ENCODE data around the gene CXXC1.

The CXXC1 gene

DNA sequence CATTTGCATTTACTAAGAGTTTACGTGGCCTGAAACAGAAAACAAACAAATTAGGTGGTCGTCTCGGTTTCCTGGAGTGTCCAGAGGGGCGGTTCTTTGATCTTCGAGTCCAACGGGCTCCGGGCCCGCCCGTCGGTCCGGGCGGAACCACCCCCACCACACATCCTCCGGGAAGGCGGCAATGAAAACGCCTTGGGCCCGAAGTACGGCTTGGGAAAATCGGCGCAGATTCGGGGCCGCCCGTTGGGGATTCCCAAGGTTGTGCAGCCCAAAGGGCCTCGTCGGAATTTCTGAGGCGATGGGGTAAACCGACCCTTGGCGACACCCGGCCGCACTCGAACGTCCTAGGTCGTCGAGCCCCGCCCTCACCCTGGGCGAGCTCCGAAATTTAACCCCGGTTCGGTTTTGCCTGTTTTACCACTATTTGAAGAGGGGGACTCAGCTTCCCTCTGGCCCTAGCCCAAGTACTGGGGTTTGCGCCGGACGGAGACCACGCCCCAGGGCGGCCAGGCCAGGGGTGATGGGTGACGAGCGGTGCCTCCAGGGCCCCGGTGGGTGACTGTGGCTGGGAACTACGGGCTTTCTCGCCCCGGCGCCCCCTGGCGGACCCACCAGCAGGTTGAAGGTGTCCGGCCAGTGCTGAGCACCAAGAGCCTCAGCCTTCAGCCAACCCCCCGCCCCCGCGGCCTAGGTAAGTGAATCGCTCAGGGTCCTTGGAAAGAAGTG, 19.3 kb downstream of the CXXC1 start:
- Histone ChIP-seq H3K36me3 (ENCODE audit: insufficient read depth) (peaks cover 11% of the 10 kb centered on the region; the same call in 1 of the 2 replicates), H2AFZ (ENCODE audit: low read depth) (peak overlapping the region; percentile 1; the same call in 1 of the 2 replicates), H4K20me1 (ENCODE audit: insufficient read depth) (peaks cover 4% of the 10 kb centered on the region; the same call in 1 of the 2 replicates), H3K9ac (peak overlapping the region; percentile 6; the same call in 1 of the 2 replicates), H3K4me3 (IDR thresholded peaks at IDR 0.05; ENCODE audit: insufficient read depth, low read depth, low read length) (no peak overlapping the region), H3K27me3 (ENCODE audit: insufficient read depth, low read depth) (no peaks in the 10 kb centered on the region), H3K79me2 (ENCODE audit: insufficient read depth, low read depth) (no peaks in the 10 kb centered on the region), H3K4me1 (ENCODE audit: low read depth, poor library complexity, severe bottlenecking) (peaks cover 13% of the 10 kb centered on the region), H3K4me2 (peak overlapping the region; percentile 75; the same call in 1 of the 2 replicates), H3K27ac (peak overlapping the region; percentile 6; the same call in 1 of the 2 replicates)
- peak; percentile 70 for TF ChIP-seq CTCF (conservative IDR thresholded peaks at IDR 0.05; ENCODE audit: low read depth, low read length)

DNA sequence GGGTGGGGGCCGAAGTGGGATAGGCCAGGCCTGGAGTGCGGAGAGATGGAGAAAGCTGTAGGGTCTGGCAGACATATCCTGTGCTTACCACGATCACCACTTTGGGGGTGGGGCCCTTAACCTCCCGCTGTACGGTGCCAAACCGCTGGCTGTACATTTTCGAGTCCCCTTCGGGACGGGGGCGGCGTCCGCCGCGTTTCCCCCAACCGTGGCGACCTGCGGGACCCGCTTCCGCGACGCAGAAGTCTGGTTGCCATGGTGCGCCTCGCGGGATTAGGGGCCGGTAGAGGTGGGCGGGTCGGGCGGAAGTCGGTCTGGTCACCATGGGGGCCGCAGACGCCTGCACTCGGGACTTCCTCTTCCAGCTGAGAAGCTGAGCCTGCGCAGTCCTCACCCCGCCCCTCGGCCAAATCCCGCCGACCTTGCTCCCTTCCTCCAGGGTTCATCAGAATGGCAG, 21.2 kb downstream of the CXXC1 start, which contains the start of gene CFAP53:
Gene CFAP53, minus strand, starts transcription at position 248 of the 457 bp plus-strand sequence. Its CDS starts 91 bp downstream, at position 157.
- no peaks in the 10 kb centered on the region for H3K79me2 ChIP-seq (ENCODE audit: insufficient read depth, low read depth)
- no peak within 1 kb of the TSS for H3K27ac ChIP-seq
- H3K4me2 ChIP-seq, result peak within 1 kb of the TSS; percentile 75
- no peak for TF ChIP-seq CTCF (conservative IDR thresholded peaks at IDR 0.05; ENCODE audit: low read depth, low read length)
- no peak within 1 kb of the TSS for H3K9ac ChIP-seq
- H3K4me3 ChIP-seq (IDR thresholded peaks at IDR 0.05; ENCODE audit: insufficient read depth, low read depth, low read length), result no peak within 1 kb of the TSS
- peaks cover 13% of the 10 kb centered on the region for H3K4me1 ChIP-seq (ENCODE audit: low read depth, poor library complexity, severe bottlenecking)
- peaks cover 4% of the 10 kb centered on the region; the same call in 1 of the 2 replicates for H4K20me1 ChIP-seq (ENCODE audit: insufficient read depth)
- H3K36me3 ChIP-seq (ENCODE audit: insufficient read depth), result peaks cover 11% of the 10 kb centered on the region; the same call in 1 of the 2 replicates
- peak within 1 kb of the TSS; percentile 63 for H2AFZ ChIP-seq (ENCODE audit: low read depth)
- H3K27me3 ChIP-seq (ENCODE audit: insufficient read depth, low read depth), result no peaks in the 10 kb centered on the region

- H3K79me2 ChIP-seq (ENCODE audit: insufficient read depth, low read depth), result no peaks in the 10 kb centered on the region
- peaks cover 13% of the 10 kb centered on the region for H3K4me1 ChIP-seq (ENCODE audit: low read depth, poor library complexity, severe bottlenecking)
- TF ChIP-seq CTCF (conservative IDR thresholded peaks at IDR 0.05; ENCODE audit: low read depth, low read length), result no peak
Measured at GRCh38 chr18:50262977-50263376, 24.5 kb downstream of the CXXC1 start.

GRCh38 chr18:50250935-50251334, 36.6 kb downstream of the CXXC1 start:
- Histone ChIP-seq H2AFZ (ENCODE audit: low read depth) (no peak overlapping the region), H3K4me3 (IDR thresholded peaks at IDR 0.05; ENCODE audit: insufficient read depth, low read depth, low read length) (no peak overlapping the region)

More at GRCh38 chr18:50262977-50263376, 24.5 kb downstream of the CXXC1 start:
- Histone ChIP-seq H3K27ac (no peak overlapping the region), H4K20me1 (ENCODE audit: insufficient read depth) (no peaks in the 10 kb centered on the region), H2AFZ (ENCODE audit: low read depth) (no peak overlapping the region), H3K4me2 (no peak overlapping the region), H3K4me3 (IDR thresholded peaks at IDR 0.05; ENCODE audit: insufficient read depth, low read depth, low read length) (no peak overlapping the region), H3K27me3 (ENCODE audit: insufficient read depth, low read depth) (no peaks in the 10 kb centered on the region), H3K36me3 (ENCODE audit: insufficient read depth) (no peaks in the 10 kb centered on the region), H3K9ac (no peak overlapping the region)

More at GRCh38 chr18:50250935-50251334, 36.6 kb downstream of the CXXC1 start:
- TF ChIP-seq CTCF (conservative IDR thresholded peaks at IDR 0.05; ENCODE audit: low read depth, low read length), result no peak
- Histone ChIP-seq H3K4me1 (ENCODE audit: low read depth, poor library complexity, severe bottlenecking) (no peaks in the 10 kb centered on the region), H4K20me1 (ENCODE audit: insufficient read depth) (no peaks in the 10 kb centered on the region), H3K27ac (no peak overlapping the region), H3K4me2 (no peak overlapping the region), H3K36me3 (ENCODE audit: insufficient read depth) (no peaks in the 10 kb centered on the region), H3K27me3 (ENCODE audit: insufficient read depth, low read depth) (no peaks in the 10 kb centered on the region), H3K79me2 (ENCODE audit: insufficient read depth, low read depth) (no peaks in the 10 kb centered on the region), H3K9ac (no peak overlapping the region)

Measured in KMS-11 (cell line).